LHCN-M2 (cell line): ENCODE data around the gene CNN3. TPM values are rescaled to one million over a fixed set of nuclear protein-coding genes. Genes with fewer than 3 reads are reported as not detected.
A peak's percentile ranks its signal among the peaks of the same experiment; 100 is the strongest.

ENCODE experiments used
- DNase-seq: peaks from one replicate; pipeline ENCODE4 v3.0.0-alpha.2; 2012; ENCODE audit warnings: low read depth
- total RNA-seq: library from RNA; depleted of rRNA; stranded (reverse); fragments of >200 nt; gene quantifications from 2 replicates; pipeline ENCODE4 v1.2.3, GENCODE V29; 2014

CNN3 gene
- total RNA-seq, 1 experiment from 2014 or later: 547 TPM

GRCh38 chr1:94922761-94923331, 4.1 kb downstream of the CNN3 start:
- DNase-seq: peak; percentile 53

GRCh38 chr1:94921977-94922376, 4.9 kb downstream of the CNN3 start:
- no peak for DNase-seq

- no peak for DNase-seq
These were observed 6.8 kb downstream of the CNN3 start for GRCh38 chr1:94920061-94920460.

- no peak for DNase-seq
These were observed 7.5 kb downstream of the CNN3 start for GRCh38 chr1:94919241-94920030.

GRCh38 chr1:94917251-94917650, 9.7 kb downstream of the CNN3 start:
- no peak for DNase-seq

GRCh38 chr1:94912263-94913184, 14.4 kb downstream of the CNN3 start:
- no peak for DNase-seq

- no peak for DNase-seq
These were observed 17.4 kb downstream of the CNN3 start for GRCh38 chr1:94909486-94909885.

GRCh38 chr1:94908965-94909364, 17.9 kb downstream of the CNN3 start:
- no peak for DNase-seq

- no peak for DNase-seq
These were observed 18.7 kb downstream of the CNN3 start for GRCh38 chr1:94908190-94908589.

GRCh38 chr1:94907136-94907535, 19.8 kb downstream of the CNN3 start:
- DNase-seq: no peak

- DNase-seq: no peak
These were observed 20.5 kb downstream of the CNN3 start for GRCh38 chr1:94906382-94906781.

- no peak for DNase-seq
These were observed 21.7 kb downstream of the CNN3 start for GRCh38 chr1:94905207-94905606.

GRCh38 chr1:94903280-94904009, 23.5 kb downstream of the CNN3 start:
- peak; percentile 54 for DNase-seq

- no peak for DNase-seq
These were observed 25.1 kb downstream of the CNN3 start for GRCh38 chr1:94901841-94902240.

- no peak for DNase-seq
These were observed 27.2 kb downstream of the CNN3 start for GRCh38 chr1:94899756-94900155.

- DNase-seq: peak; percentile 66
These were observed 28.2 kb downstream of the CNN3 start for GRCh38 chr1:94898491-94899385.

GRCh38 chr1:94895518-94895917, 31.4 kb downstream of the CNN3 start:
- no peak for DNase-seq

GRCh38 chr1:94894630-94895029, 32.3 kb downstream of the CNN3 start:
- no peak for DNase-seq

- peak; percentile 81 for DNase-seq
These were observed 34.2 kb downstream of the CNN3 start for GRCh38 chr1:94892604-94893254.

GRCh38 chr1:94888201-94888600, 38.7 kb downstream of the CNN3 start:
- DNase-seq: no peak
